ENCODE measurements around the gene POU5F1. TPM values are rescaled to one million over a fixed set of nuclear protein-coding genes. Genes with fewer than 3 reads are reported as not detected.
"Not testable (repeated sequence)": the region's sequence is repeated elsewhere in the genome, so short reads cannot be mapped to it uniquely, and the experiment has no call there.

POU5F1 gene
- total RNA-seq, 1 experiment from 2014 or later = not detected

GRCh38 chr6:31169123-31169857 is 1.2 kb downstream of the POU5F1 start:
- ChIA-PET CTCF (no interaction called here), POLR2A (no interaction called here)
- Histone ChIP-seq H3K4me1 (peaks cover 5% of the 10 kb centered on the region; the same call in 1 of the 2 replicates), H3K4me3 (ENCODE audit: low read depth, low read length) (no peak overlapping the region), H3K9me3 (no peaks in the 10 kb centered on the region), H3K36me3 (ENCODE audit: control insufficient read depth, insufficient read depth, low read length) (no peaks in the 10 kb centered on the region), H3K27me3 (replicated peaks; ENCODE audit: control insufficient read depth, insufficient read depth, low read length) (no peaks in the 10 kb centered on the region)
- peaks cover 6% of the 10 kb centered on the region for H3K4me1 Mint-ChIP-seq (ENCODE audit: low read depth, unreplicated experiment)
- no TSS peak for BruUV-seq (replicated peaks)
- H3K9me3 Mint-ChIP-seq (ENCODE audit: unreplicated experiment) = no peaks in the 10 kb centered on the region
- TF ChIP-seq CTCF (IDR thresholded peaks at IDR 0.05; ENCODE audit: insufficient read depth in 1 of 2, low read depth in 1 of 2, low read length in 1 of 2, severe bottlenecking in 1 of 2, unreplicated experiment in 1 of 2) = no peak
- H3K27me3 Mint-ChIP-seq (ENCODE audit: insufficient read depth, unreplicated experiment) = no peaks in the 10 kb centered on the region
- H3K36me3 Mint-ChIP-seq (ENCODE audit: insufficient read depth, unreplicated experiment) = no peaks in the 10 kb centered on the region
- no peak overlapping the region for H3K27ac Mint-ChIP-seq (ENCODE audit: unreplicated experiment)
- DNase-seq = no peak
- intact Hi-C loops (cut with micrococcal nuclease; ENCODE audit: unreplicated experiment) = no loop called here
- H3K4me3 Mint-ChIP-seq (ENCODE audit: unreplicated experiment) = no peak overlapping the region

GRCh38 chr6:31168606-31169005 is 1.9 kb downstream of the POU5F1 start:
- Mint-ChIP-seq H3K4me1 (ENCODE audit: low read depth, unreplicated experiment) (peaks cover 6% of the 10 kb centered on the region), H3K27ac (ENCODE audit: unreplicated experiment) (no peak overlapping the region), H3K9me3 (ENCODE audit: unreplicated experiment) (no peaks in the 10 kb centered on the region), H3K27me3 (ENCODE audit: insufficient read depth, unreplicated experiment) (no peaks in the 10 kb centered on the region), H3K36me3 (ENCODE audit: insufficient read depth, unreplicated experiment) (no peaks in the 10 kb centered on the region), H3K4me3 (ENCODE audit: unreplicated experiment) (no peak overlapping the region)
- intact Hi-C loops (cut with micrococcal nuclease; ENCODE audit: unreplicated experiment) = no loop called here
- ChIA-PET POLR2A (no interaction called here), CTCF (no interaction called here)
- Histone ChIP-seq H3K4me3 (ENCODE audit: low read depth, low read length) (no peak overlapping the region), H3K9me3 (no peaks in the 10 kb centered on the region), H3K36me3 (ENCODE audit: control insufficient read depth, insufficient read depth, low read length) (no peaks in the 10 kb centered on the region), H3K27me3 (replicated peaks; ENCODE audit: control insufficient read depth, insufficient read depth, low read length) (no peaks in the 10 kb centered on the region), H3K4me1 (peaks cover 5% of the 10 kb centered on the region; the same call in 1 of the 2 replicates)
- DNase-seq = no peak
- BruUV-seq (replicated peaks) = no TSS peak
- no peak for TF ChIP-seq CTCF (IDR thresholded peaks at IDR 0.05; ENCODE audit: insufficient read depth in 1 of 2, low read depth in 1 of 2, low read length in 1 of 2, severe bottlenecking in 1 of 2, unreplicated experiment in 1 of 2)

GRCh38 chr6:31165986-31166385 is 4.5 kb downstream of the POU5F1 start:
- intact Hi-C loops (cut with micrococcal nuclease; ENCODE audit: unreplicated experiment) = no loop called here
- Histone ChIP-seq H3K4me1 (peaks cover 5% of the 10 kb centered on the region; the same call in 1 of the 2 replicates), H3K36me3 (ENCODE audit: control insufficient read depth, insufficient read depth, low read length) (no peaks in the 10 kb centered on the region), H3K4me3 (ENCODE audit: low read depth, low read length) (no peak overlapping the region), H3K27me3 (replicated peaks; ENCODE audit: control insufficient read depth, insufficient read depth, low read length) (no peaks in the 10 kb centered on the region), H3K9me3 (no peaks in the 10 kb centered on the region)
- no peak overlapping the region for H3K27ac Mint-ChIP-seq (ENCODE audit: unreplicated experiment)
- H3K9me3 Mint-ChIP-seq (ENCODE audit: unreplicated experiment) = no peaks in the 10 kb centered on the region
- no peak for DNase-seq
- peaks cover 6% of the 10 kb centered on the region for H3K4me1 Mint-ChIP-seq (ENCODE audit: low read depth, unreplicated experiment)
- ChIA-PET CTCF (no interaction called here), POLR2A (no interaction called here)
- no peak overlapping the region for H3K4me3 Mint-ChIP-seq (ENCODE audit: unreplicated experiment)
- peaks cover 4% of the 10 kb centered on the region for H3K36me3 Mint-ChIP-seq (ENCODE audit: insufficient read depth, unreplicated experiment)
- no peaks in the 10 kb centered on the region for H3K27me3 Mint-ChIP-seq (ENCODE audit: insufficient read depth, unreplicated experiment)
- no TSS peak for BruUV-seq (replicated peaks)
- no peak for TF ChIP-seq CTCF (IDR thresholded peaks at IDR 0.05; ENCODE audit: insufficient read depth in 1 of 2, low read depth in 1 of 2, low read length in 1 of 2, severe bottlenecking in 1 of 2, unreplicated experiment in 1 of 2)

GRCh38 chr6:31165064-31165832 is 5.2 kb downstream of the POU5F1 start:
- H3K36me3 ChIP-seq (ENCODE audit: control insufficient read depth, insufficient read depth, low read length); H3K27ac Mint-ChIP-seq (ENCODE audit: unreplicated experiment); BruUV-seq (replicated peaks); H3K4me1 ChIP-seq; H3K4me3 Mint-ChIP-seq (ENCODE audit: unreplicated experiment); CTCF ChIA-PET; H3K27me3 ChIP-seq (replicated peaks; ENCODE audit: control insufficient read depth, insufficient read depth, low read length); H3K9me3 Mint-ChIP-seq (ENCODE audit: unreplicated experiment); POLR2A ChIA-PET; H3K4me1 Mint-ChIP-seq (ENCODE audit: low read depth, unreplicated experiment); H3K27me3 Mint-ChIP-seq (ENCODE audit: insufficient read depth, unreplicated experiment); H3K4me3 ChIP-seq (ENCODE audit: low read depth, low read length); DNase-seq; H3K9me3 ChIP-seq; intact Hi-C loops (cut with micrococcal nuclease; ENCODE audit: unreplicated experiment): not testable (repeated sequence)
- peaks cover 11% of the 10 kb centered on the region for H3K36me3 Mint-ChIP-seq (ENCODE audit: insufficient read depth, unreplicated experiment)

All from Caco-2 (cell line).